Right lobe of liver (tissue), 6 donors: ENCODE measurements around the gene OR52K1. TPM values are rescaled to one million over a fixed set of nuclear protein-coding genes. Genes with fewer than 3 reads are reported as not detected.
A peak's percentile ranks its signal among the peaks of the same experiment; 100 is the strongest.

Experiments used
- ATAC-seq, 4 donors: fragments of 200-7000 bp; cut with Tn5 transposase; one replicate each; pipeline ENCODE4 v1.9.1; 2020; ENCODE audit warnings: mild to moderate bottlenecking in 4 of 4, moderate library complexity in 4 of 4
- DNase-seq, 3 donors: peaks; one replicate each; pipeline ENCODE4 v3.0.0-alpha.2; 2020
- H3K27ac ChIP-seq, 3 donors: fragments of 200-600 bp; one replicate each; pipeline ENCODE4 v1.8.0; 2022
- H3K27me3 ChIP-seq, 2 donors: fragments of 200-600 bp; one replicate each; pipeline ENCODE4 v1.8.0; 2022
- H3K36me3 ChIP-seq, 4 donors: fragments of 200-600 bp; sonication (generic) in 1 of 4; one replicate each; pipeline versions ENCODE4 v1.5.1 to v1.8.0; 2017 to 2022; ENCODE audit warnings: control low read depth in 1 of 4
- H3K4me1 ChIP-seq, 4 donors: fragments of 200-600 bp; sonication (generic) in 1 of 4; one replicate each; pipeline versions ENCODE4 v1.5.1 to v1.8.0; 2017 to 2022; ENCODE audit warnings: control low read depth in 1 of 4
- H3K4me3 ChIP-seq, 3 donors: fragments of 200-600 bp; one replicate each; pipeline ENCODE4 v1.8.0; 2022
- H3K9me3 ChIP-seq, 4 donors: fragments of 200-600 bp; sonication (generic) in 1 of 4; one replicate each; pipeline versions ENCODE4 v1.5.1 to v1.8.0; 2017 to 2022; ENCODE audit warnings: control low read depth in 1 of 4
- POLR2A ChIP-seq: fragments of 450-650 bp; IDR thresholded peaks from one replicate; pipeline ENCODE4 v1.6.1; 2017; ENCODE audit warnings: antibody characterized with exemption, mild to moderate bottlenecking
- WGBS: methylation state at CpG from one replicate; pipeline ENCODE4 v1.1.6; 2018; ENCODE audit warnings: low coverage, low lambda C conversion rate; ENCODE audit not compliant: insufficient coverage; ENCODE audit errors: missing lambda C conversion rate; 5-methylcytosine and 5-hydroxymethylcytosine counted together
- intact Hi-C, 2 donors: fragments of 100-400 bp; cut with DNase I; formaldehyde crosslinking; loops; one replicate each; pipeline versions ENCODE4 v1.11.2 to v1.14.1; 2022
- long read RNA-seq: library from polyadenylated mRNA; unstranded; transcript quantifications from one replicate; pipeline ENCODE4 v2.0.0, GENCODE V29; 2019
- total RNA-seq, 6 experiments: library from RNA; depleted of rRNA in 2 of 6; stranded (reverse); fragments of >200 nt in 2 of 6; fragmentation: NEBNext Ultra II Directional in 3 of 6; extraction: Animal tissue kit (Norgen Biotek cat#: 25700) in 3 of 6; gene quantifications; one replicate each; pipeline versions ENCODE4 v1.1.0 to v1.2.4, GENCODE V29; 2016 to 2023
- TF ChIP-seq, protein P1 (sequence below), 4 donors: fragments of 200-600 bp in 3 of 4; fragments of 450-650 bp in 1 of 4; IDR thresholded peaks; one replicate each; pipeline versions ENCODE4 v1.5.1 to v1.8.0; 2016 to 2022; ENCODE audit warnings: antibody characterized with exemption in 4 of 4, mild to moderate bottlenecking in 2 of 4
- donor health status: DM: no; HTN: yes; CAD: no.
- donor health status: DM: no; HTN: no; CAD: no.
- donor health status: DM: no; HTN: no; CAD: no.
- donor health status: DM: no; HTN: yes; CAD: no.
- donor health status: DM: no; HTN: yes; CAD: no.

Gene OR52K1
- under 1 TPM in 1 of 6 experiments, not detected in 5; 0.07 TPM for total RNA-seq
- long read RNA-seq = 0 reads

DNA sequence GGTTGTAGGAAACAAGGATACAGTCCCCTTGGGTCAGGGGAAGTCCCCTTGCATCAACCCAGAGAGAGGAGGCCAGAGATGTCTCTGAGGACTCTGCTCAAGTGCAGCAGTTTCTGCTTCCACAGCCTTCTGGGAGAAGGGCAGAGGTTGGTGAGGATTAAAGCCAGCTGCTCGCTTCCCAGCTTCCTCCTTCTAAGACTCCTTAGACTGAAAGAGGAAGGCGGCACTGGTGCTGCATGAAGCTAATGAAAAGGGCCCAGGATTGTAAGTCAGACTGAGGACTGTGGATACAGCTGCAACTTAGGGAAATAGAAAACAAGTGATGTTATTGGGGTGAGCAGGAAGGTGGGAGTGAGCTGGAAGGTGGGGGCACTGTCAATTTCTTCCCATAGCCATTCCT lies at the start of gene OR52K1:
TSS of gene OR52K1 (plus strand) at position 202 of the 400 bp plus-strand sequence. CDS start 6,255 bp downstream, outside the sequence.
- Histone ChIP-seq H3K4me1 (no peaks in the 10 kb centered on the region), H3K27me3 (no peaks in the 10 kb centered on the region), H3K27ac (no peak within 1 kb of the TSS), H3K36me3 (no peaks in the 10 kb centered on the region), H3K9me3 (no peaks in the 10 kb centered on the region), H3K4me3 (no peak within 1 kb of the TSS)
- intact Hi-C loops = no loop called here
- peak; percentile 28 to 64 (median 48) for ATAC-seq
- WGBS = 64% methylated on average over 2 of the region's 2 CpGs
- no peak for TF ChIP-seq POLR2A
- TF ChIP-seq, protein P1, sequence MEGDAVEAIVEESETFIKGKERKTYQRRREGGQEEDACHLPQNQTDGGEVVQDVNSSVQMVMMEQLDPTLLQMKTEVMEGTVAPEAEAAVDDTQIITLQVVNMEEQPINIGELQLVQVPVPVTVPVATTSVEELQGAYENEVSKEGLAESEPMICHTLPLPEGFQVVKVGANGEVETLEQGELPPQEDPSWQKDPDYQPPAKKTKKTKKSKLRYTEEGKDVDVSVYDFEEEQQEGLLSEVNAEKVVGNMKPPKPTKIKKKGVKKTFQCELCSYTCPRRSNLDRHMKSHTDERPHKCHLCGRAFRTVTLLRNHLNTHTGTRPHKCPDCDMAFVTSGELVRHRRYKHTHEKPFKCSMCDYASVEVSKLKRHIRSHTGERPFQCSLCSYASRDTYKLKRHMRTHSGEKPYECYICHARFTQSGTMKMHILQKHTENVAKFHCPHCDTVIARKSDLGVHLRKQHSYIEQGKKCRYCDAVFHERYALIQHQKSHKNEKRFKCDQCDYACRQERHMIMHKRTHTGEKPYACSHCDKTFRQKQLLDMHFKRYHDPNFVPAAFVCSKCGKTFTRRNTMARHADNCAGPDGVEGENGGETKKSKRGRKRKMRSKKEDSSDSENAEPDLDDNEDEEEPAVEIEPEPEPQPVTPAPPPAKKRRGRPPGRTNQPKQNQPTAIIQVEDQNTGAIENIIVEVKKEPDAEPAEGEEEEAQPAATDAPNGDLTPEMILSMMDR (IDR thresholded peaks at IDR 0.05) = no peak
- DNase-seq = no peak

DNA sequence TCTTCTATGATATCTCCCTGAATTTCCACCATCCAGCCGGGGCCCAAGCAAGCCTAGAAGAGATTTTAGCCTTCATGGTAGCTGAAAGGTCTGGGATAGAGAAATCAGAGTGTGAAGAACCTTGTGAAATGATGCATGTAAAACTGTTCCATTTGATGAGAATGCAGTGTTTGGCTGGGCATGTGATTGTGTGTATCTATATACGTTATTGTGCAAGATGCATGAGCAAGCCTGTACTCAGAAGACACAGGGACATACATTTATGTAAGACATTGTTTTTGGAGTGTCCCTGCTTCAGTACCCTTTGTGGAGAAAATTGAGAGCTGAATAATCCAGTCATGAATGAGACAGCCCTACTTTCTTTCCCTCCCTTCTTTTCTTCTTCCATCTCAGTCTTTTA lies 48.6 kb upstream of the OR52K1 start:
- no peak for TF ChIP-seq POLR2A
- TF ChIP-seq, protein P1 (IDR thresholded peaks at IDR 0.05) = no peak
- Histone ChIP-seq H3K9me3 (no peaks in the 10 kb centered on the region), H3K4me1 (no peaks in the 10 kb centered on the region), H3K4me3 (no peak overlapping the region), H3K27me3 (no peaks in the 10 kb centered on the region), H3K36me3 (no peaks in the 10 kb centered on the region), H3K27ac (no peak overlapping the region)
- ATAC-seq (no peak), DNase-seq (no peak)
- intact Hi-C loops = no loop called here
- WGBS = 66% methylated on average over 2 of the region's 2 CpGs

DNA sequence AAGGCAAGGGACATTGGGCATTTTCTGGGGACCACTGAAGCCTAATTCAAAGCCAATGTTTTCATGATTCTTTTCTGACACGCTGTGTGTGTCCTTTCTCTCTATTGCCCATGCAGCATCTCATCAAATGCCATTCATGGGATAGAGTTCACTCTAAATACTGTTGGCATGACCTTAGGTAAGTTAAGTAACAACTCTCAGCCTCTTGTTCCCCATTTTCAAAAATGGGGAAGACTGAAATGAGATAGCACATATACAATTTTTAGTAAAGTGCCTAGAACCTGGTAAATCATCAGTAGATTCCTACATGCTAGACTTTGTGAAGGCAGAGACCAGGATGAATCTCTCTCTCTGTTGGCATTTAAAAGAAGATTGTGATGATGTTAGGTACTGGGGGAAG lies 46.0 kb upstream of the OR52K1 start:
- Histone ChIP-seq H3K4me3 (no peak overlapping the region), H3K9me3 (no peaks in the 10 kb centered on the region), H3K36me3 (no peaks in the 10 kb centered on the region), H3K4me1 (no peaks in the 10 kb centered on the region), H3K27me3 (no peaks in the 10 kb centered on the region), H3K27ac (no peak overlapping the region)
- TF ChIP-seq, protein P1 (IDR thresholded peaks at IDR 0.05) = no peak
- no peak for TF ChIP-seq POLR2A
- no peak for DNase-seq
- WGBS = 62% methylated on average over 1 of the region's 1 CpG
- ATAC-seq = no peak
- intact Hi-C loops = no loop called here

DNA sequence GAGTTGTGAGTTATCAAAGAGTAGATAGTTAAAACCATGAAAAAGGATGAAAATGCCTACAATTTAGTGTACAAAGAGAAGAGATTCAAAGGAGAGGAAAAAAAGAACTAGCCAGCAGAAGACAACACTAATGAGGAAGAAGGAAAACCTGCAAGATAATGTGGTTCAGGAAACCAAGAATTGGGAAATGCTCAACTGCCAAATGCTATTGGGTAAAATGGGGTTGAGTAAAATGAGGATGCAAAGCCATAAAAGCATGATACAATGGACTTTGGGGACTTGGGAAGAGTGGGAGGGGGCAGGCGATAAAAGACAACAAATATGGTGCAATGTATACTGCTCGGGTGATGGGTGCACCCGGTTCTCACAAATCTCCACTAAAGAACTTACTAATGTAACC lies 40.9 kb upstream of the OR52K1 start:
- DNase-seq = no peak
- H3K4me3 ChIP-seq = no peak overlapping the region
- no peak for ATAC-seq
- TF ChIP-seq POLR2A = no peak
- TF ChIP-seq, protein P1 (IDR thresholded peaks at IDR 0.05) = no peak
- no peaks in the 10 kb centered on the region for H3K9me3 ChIP-seq
- intact Hi-C loops = no loop called here
- no peak overlapping the region for H3K27ac ChIP-seq
- no peaks in the 10 kb centered on the region for H3K36me3 ChIP-seq
- H3K4me1 ChIP-seq = no peaks in the 10 kb centered on the region
- 83% methylated on average over 3 of the region's 3 CpGs for WGBS
- no peaks in the 10 kb centered on the region for H3K27me3 ChIP-seq
